H1 (cell line): ENCODE data around the gene POU2F1. TPM values are rescaled to one million over a fixed set of nuclear protein-coding genes. Genes with fewer than 3 reads are reported as not detected.

ENCODE experiments used
- CTCF ChIA-PET: fragments of 300-600 bp; sonication (Branson Sonifier 250); formaldehyde crosslinking; loops from one replicate; lab custom pipeline; 2021; ENCODE audit not compliant: partially characterized antibody; lab: Charles Lee
- POLR2A ChIA-PET: fragments of 300-600 bp; sonication (Branson Sonifier 250); formaldehyde crosslinking; loops from one replicate; lab custom pipeline; 2021; ENCODE audit warnings: inconsistent platforms; ENCODE audit not compliant: partially characterized antibody; lab: Charles Lee
- DNase-seq, 2 experiments: peaks; one replicate each; pipeline versions ENCODE4 v3.0.0 to v3.0.0-alpha.2; 2010 to 2022; ENCODE audit warnings: low spot score in 2 of 2, low read depth in 1 of 2, mixed read lengths in 1 of 2
- FAIRE-seq: peaks from 2 replicates; lab custom pipeline; 2011; peaks lifted over from hg19 to GRCh38; lab: Jason Lieb, UNC
- H2AFZ ChIP-seq: 2 replicates; pipeline ENCODE4 v1.8.1; 2012; ENCODE audit warnings: low read length, inconsistent platforms
- H2AK5ac ChIP-seq: 2 replicates; pipeline ENCODE4 v1.6.1; 2013; ENCODE audit warnings: low read depth, low read length
- H2BK120ac ChIP-seq: replicated peaks from 2 replicates; pipeline ENCODE3; 2013; ENCODE audit warnings: low read depth, low read length, inconsistent platforms
- H2BK12ac ChIP-seq: 2 replicates; pipeline ENCODE4 v1.6.1; 2013; ENCODE audit warnings: low read depth, low read length
- H2BK15ac ChIP-seq: 2 replicates; pipeline ENCODE4 v1.6.1; 2013; ENCODE audit warnings: low read length
- H2BK20ac ChIP-seq: 2 replicates; pipeline ENCODE4 v1.6.1; 2013; ENCODE audit warnings: low read length
- H2BK5ac ChIP-seq: 2 replicates; pipeline ENCODE4 v1.6.1; 2013; ENCODE audit warnings: low read depth, low read length
- H3K14ac ChIP-seq: 2 replicates; pipeline ENCODE4 v1.6.1; 2013; ENCODE audit warnings: inconsistent platforms; ENCODE audit not compliant: insufficient read length
- H3K18ac ChIP-seq: 2 replicates; pipeline ENCODE4 v1.6.1; 2013; ENCODE audit warnings: low read length; ENCODE audit errors: extremely low read depth
- H3K23ac ChIP-seq: 2 replicates; pipeline ENCODE4 v1.6.1; 2013; ENCODE audit warnings: inconsistent platforms; ENCODE audit not compliant: insufficient read length
- H3K23me2 ChIP-seq: 2 replicates; pipeline ENCODE4 v1.6.1; 2013; ENCODE audit warnings: low read depth, low read length
- H3K27ac ChIP-seq: 2 replicates; pipeline ENCODE4 v1.6.1; 2011; ENCODE audit warnings: low read depth, low read length, inconsistent platforms
- H3K27me3 ChIP-seq, 4 experiments: replicated peaks in 1 of 4; 1 replicate in 1 of 4; 2 replicates in 3 of 4; pipeline versions ENCODE4 v1.6.1 to v1.8.1; 2011 to 2013; ENCODE audit warnings: low read length in 3 of 4, mild to moderate bottlenecking in 3 of 4, inconsistent platforms in 2 of 4, mixed read lengths in 2 of 4, moderate library complexity in 1 of 4; ENCODE audit not compliant: control insufficient read depth in 3 of 4, insufficient read depth in 3 of 4; ENCODE audit errors: extremely low read depth in 1 of 4
- H3K36me3 ChIP-seq, 4 experiments: 2 replicates each; pipeline versions ENCODE4 v1.6.1 to v1.8.1; 2011 to 2013; ENCODE audit warnings: mild to moderate bottlenecking in 4 of 4, low read length in 3 of 4, moderate library complexity in 2 of 4, control low read depth in 1 of 4, inconsistent platforms in 1 of 4; ENCODE audit not compliant: insufficient read depth in 4 of 4, control insufficient read depth in 2 of 4
- H3K4ac ChIP-seq: replicated peaks from 2 replicates; pipeline ENCODE3; 2013; ENCODE audit warnings: low read length, low read depth, mixed read lengths, inconsistent platforms; ENCODE audit not compliant: insufficient read length
- H3K4me1 ChIP-seq, 4 experiments: replicated peaks in 1 of 4; 1 replicate in 1 of 4; 2 replicates in 3 of 4; pipeline versions ENCODE4 v1.6.1 to v1.8.1; 2011 to 2013; ENCODE audit warnings: low read length in 3 of 4, inconsistent platforms in 2 of 4, mixed read lengths in 1 of 4; ENCODE audit not compliant: insufficient read depth in 4 of 4, control insufficient read depth in 3 of 4
- H3K4me2 ChIP-seq, 2 experiments: 2 replicates each; pipeline versions ENCODE4 v1.6.1 to v1.8.1; 2011 to 2013; ENCODE audit warnings: low read depth in 2 of 2, low read length in 2 of 2, control low read depth in 1 of 2, inconsistent platforms in 1 of 2, mild to moderate bottlenecking in 1 of 2; ENCODE audit not compliant: insufficient read depth in 1 of 2
- H3K4me3 ChIP-seq, 4 experiments: fragments of 200-600, 300-600 bp in 1 of 4; sonication (generic), shearing (Covaris generic), sonication (Bioruptor Twin) in 1 of 4; 2 replicates each; pipeline versions ENCODE4 v1.5.1 to v1.8.1; 2011 to 2016; ENCODE audit warnings: low read length in 4 of 4, low read depth in 3 of 4, control low read depth in 2 of 4, inconsistent platforms in 2 of 4, mild to moderate bottlenecking in 2 of 4, mixed read lengths in 1 of 4, moderate library complexity in 1 of 4; ENCODE audit not compliant: insufficient read depth in 2 of 4; ENCODE audit errors: extremely low read depth in 1 of 4
- H3K56ac ChIP-seq: replicated peaks from 2 replicates; pipeline ENCODE3; 2013; ENCODE audit warnings: low read depth, mild to moderate bottlenecking, mixed read lengths, low read length, inconsistent platforms; ENCODE audit not compliant: insufficient read length
- H3K79me1 ChIP-seq: 2 replicates; pipeline ENCODE4 v1.6.1; 2013; ENCODE audit warnings: low read depth, low read length, control low read depth
- H3K79me2 ChIP-seq, 2 experiments: 2 replicates each; pipeline versions ENCODE4 v1.6.1 to v1.8.1; 2012 to 2013; ENCODE audit warnings: low read length in 2 of 2, mild to moderate bottlenecking in 2 of 2, inconsistent platforms in 1 of 2; ENCODE audit not compliant: insufficient read depth in 2 of 2, control insufficient read depth in 1 of 2
- H3K9ac ChIP-seq, 4 experiments: replicated peaks in 1 of 4; 1 replicate in 1 of 4; 2 replicates in 3 of 4; pipeline versions ENCODE4 v1.6.1 to v1.8.1; 2011 to 2013; ENCODE audit warnings: low read depth in 3 of 4, low read length in 3 of 4, control low read depth in 2 of 4, mild to moderate bottlenecking in 2 of 4, moderate library complexity in 2 of 4, inconsistent platforms in 1 of 4; ENCODE audit errors: extremely low read depth in 1 of 4
- H3K9me3 ChIP-seq, 2 experiments: 2 replicates each; pipeline versions ENCODE4 v1.6.1 to v1.8.1; 2012 to 2013; ENCODE audit warnings: mild to moderate bottlenecking in 2 of 2, moderate library complexity in 2 of 2, control low read depth in 1 of 2, inconsistent platforms in 1 of 2, low read depth in 1 of 2, low read length in 1 of 2, mixed read lengths in 1 of 2; ENCODE audit not compliant: insufficient read depth in 2 of 2
- H4K20me1 ChIP-seq, 2 experiments: replicated peaks in 1 of 2; 2 replicates each; pipeline versions ENCODE3 to v1.8.1; 2011 to 2013; ENCODE audit warnings: inconsistent platforms in 2 of 2, low read length in 2 of 2, mild to moderate bottlenecking in 1 of 2; ENCODE audit not compliant: insufficient read depth in 2 of 2, control insufficient read depth in 1 of 2
- H4K5ac ChIP-seq: 2 replicates; pipeline ENCODE4 v1.6.1; 2013; ENCODE audit warnings: low read length, low read depth, mixed read lengths, inconsistent platforms; ENCODE audit not compliant: insufficient read length
- H4K8ac ChIP-seq: 2 replicates; pipeline ENCODE4 v1.8.0; 2013; ENCODE audit warnings: mild to moderate bottlenecking, moderate library complexity, low read length, inconsistent platforms; ENCODE audit not compliant: insufficient read depth; ENCODE audit errors: extremely low read depth
- H4K91ac ChIP-seq: replicated peaks from 2 replicates; pipeline ENCODE3; 2013; ENCODE audit warnings: low read length, mixed read lengths, inconsistent platforms; ENCODE audit not compliant: insufficient read length
- GABPA ChIP-seq: IDR thresholded peaks from 2 replicates; pipeline ENCODE4 v1.6.1; 2011; ENCODE audit warnings: mild to moderate bottlenecking, low read length, moderate library complexity, borderline replicate concordance; ENCODE audit not compliant: insufficient read depth
- RAD21 ChIP-seq, 2 experiments: IDR thresholded peaks in 1 of 2; conservative IDR thresholded peaks in 1 of 2; 2 replicates each; pipeline ENCODE4 v1.6.1; 2011; ENCODE audit warnings: low read depth in 2 of 2, low read length in 2 of 2, improper control_type of control experiment in 1 of 2, inconsistent platforms in 1 of 2, mild to moderate bottlenecking in 1 of 2, moderate library complexity in 1 of 2
- RNF2 ChIP-seq: fragments of 200-900, 300-1000 bp; sonication (generic); IDR thresholded peaks from 2 replicates; pipeline ENCODE4 v1.7.1; 2016; ENCODE audit warnings: borderline replicate concordance, low read depth, mild to moderate bottlenecking, antibody characterized with exemption, low read length; ENCODE audit not compliant: poor library complexity, severe bottlenecking; ENCODE audit errors: missing control alignments
- SAP30 ChIP-seq: fragments of 300-600 bp; sonication (generic); IDR thresholded peaks from 2 replicates; pipeline ENCODE4 v1.7.1; 2012; ENCODE audit warnings: low read length, moderate library complexity, mild to moderate bottlenecking, inconsistent platforms; ENCODE audit not compliant: insufficient read depth, insufficient replicate concordance
- ZNF274 ChIP-seq: IDR thresholded peaks from 2 replicates; pipeline ENCODE4 v1.7.0; 2012; ENCODE audit warnings: low read length, borderline replicate concordance; ENCODE audit errors: extremely low read depth
- WGBS, 2 experiments: shearing (Covaris generic) in 1 of 2; methylation state at CpG; one replicate each; pipeline versions ENCODE4 v1.1.6 to v1.1.7; 2013 to 2015; ENCODE audit warnings: low lambda C conversion rate in 2 of 2, mixed read lengths in 2 of 2, inconsistent platforms in 1 of 2, low coverage in 1 of 2, missing lambda C conversion rate in 1 of 2; ENCODE audit not compliant: insufficient replicate concordance in 2 of 2, insufficient coverage in 1 of 2, insufficient read length in 1 of 2; ENCODE audit errors: extremely low coverage in 1 of 2, missing lambda C conversion rate in 1 of 2; 5-methylcytosine and 5-hydroxymethylcytosine counted together
- polyA plus RNA-seq, 7 experiments: library from polyadenylated mRNA; depleted of rRNA in 3 of 7; stranded (reverse) in 5 of 7; unstranded in 2 of 7; fragments of >200 nt in 5 of 7; fragments of 200-250 nt in 2 of 7; gene quantifications; 1 replicate in 5 of 7; 2 replicates in 1 of 7; 4 replicates in 1 of 7; pipeline versions ENCODE4 v1.2.1 to v1.2.3, GENCODE V29; 2011 to 2013; ENCODE audit warnings: missing spikeins in 2 of 7, mixed read lengths in 2 of 7
- total RNA-seq: library from RNA; stranded (reverse); fragmentation: NEBNext Ultra II Directional; extraction: Animal tissue kit (Norgen Biotek cat#: 25700); gene quantifications from 2 replicates; pipeline ENCODE4 v1.2.1, GENCODE V29; 2021
- TF ChIP-seq, protein P1 (sequence below): IDR thresholded peaks from 2 replicates; pipeline ENCODE4 v1.6.1; 2012; ENCODE audit warnings: inconsistent platforms
- TF ChIP-seq, protein P2 (sequence below), 3 experiments: IDR thresholded peaks; 1 replicate in 2 of 3; 2 replicates in 1 of 3; pipeline versions ENCODE4 v1.5.1 to v1.6.1; 2011; ENCODE audit warnings: low read length in 3 of 3, mild to moderate bottlenecking in 3 of 3, inconsistent platforms in 2 of 3, low read depth in 1 of 3, moderate library complexity in 1 of 3; ENCODE audit not compliant: insufficient read depth in 1 of 3; ENCODE audit errors: control extremely low read depth in 1 of 3

The POU2F1 gene
- total and polyA plus RNA-seq, 2 of the 8 experiments (the other 6 are each of a cell fraction or from before 2014, with no cell fraction given): 37.0 to 57.2 TPM

DNA sequence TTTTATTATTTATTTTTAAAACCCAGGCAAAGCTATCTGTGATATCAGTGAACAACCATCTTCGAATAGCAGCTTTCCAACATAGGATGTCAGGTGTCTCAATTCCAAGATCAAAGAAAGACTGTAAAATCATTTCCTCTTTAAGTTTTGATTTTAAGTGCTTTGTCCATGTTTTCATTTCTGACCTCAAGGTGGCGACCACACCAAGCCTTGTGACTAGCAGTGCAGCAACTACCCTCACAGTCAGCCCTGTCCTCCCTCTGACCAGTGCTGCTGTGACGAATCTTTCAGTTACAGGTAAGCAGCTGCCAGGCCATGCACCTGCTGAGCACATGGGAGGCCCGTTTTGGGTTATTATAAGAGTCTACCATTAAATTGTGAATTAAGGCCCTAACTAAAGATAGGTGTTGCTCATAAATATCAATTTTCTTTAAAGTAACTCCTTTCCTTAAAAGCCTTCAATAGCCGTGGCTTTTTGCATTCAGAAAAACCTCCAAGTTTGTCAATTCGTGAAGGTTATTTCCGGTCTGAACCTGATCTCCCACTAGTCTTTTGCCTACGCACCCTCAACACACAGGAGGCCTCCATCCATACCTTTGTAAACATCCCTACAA lies 180.7 kb downstream of the POU2F1 start:
- POLR2A ChIA-PET: interaction anchor here (0.5 to 0.7 kb wide), 2 partner anchors 9 to 480 kb away, joined by 3 read pairs; no protein-coding TSS in a partner anchor
- Histone ChIP-seq H2AK5ac (no peak overlapping the region), H3K4me2 (no peak overlapping the region), H3K23me2 (no peaks in the 10 kb centered on the region), H3K56ac (no peak overlapping the region), H4K8ac (no peak overlapping the region), H2BK5ac (no peak overlapping the region), H3K36me3 (peaks cover 9 to 48% (median 16%) of the 10 kb centered on the region in 4 experiments; a peak in 7 of 8 replicates), H3K18ac (no peak overlapping the region), H3K4me1 (no peaks in the 10 kb centered on the region), H2BK12ac (no peak overlapping the region), H3K14ac (no peak overlapping the region), H2BK20ac (no peak overlapping the region), H3K9ac (no peak overlapping the region), H3K27me3 (no peaks in the 10 kb centered on the region), H2BK120ac (no peak overlapping the region), H2BK15ac (no peak overlapping the region), H4K20me1 (peaks cover 1 to 3% of the 10 kb centered on the region in 2 experiments), H2AFZ (no peak overlapping the region), H4K5ac (no peak overlapping the region), H3K27ac (no peak overlapping the region), H3K9me3 (no peaks in the 10 kb centered on the region), H3K79me2 (no peaks in the 10 kb centered on the region), H3K23ac (no peak overlapping the region), H4K91ac (no peak overlapping the region), H3K4ac (no peak overlapping the region), H3K79me1 (no peaks in the 10 kb centered on the region), H3K4me3 (no peak overlapping the region)
- DNase-seq (no peak), FAIRE-seq (peak; percentile 92)
- TF ChIP-seq, protein P1, sequence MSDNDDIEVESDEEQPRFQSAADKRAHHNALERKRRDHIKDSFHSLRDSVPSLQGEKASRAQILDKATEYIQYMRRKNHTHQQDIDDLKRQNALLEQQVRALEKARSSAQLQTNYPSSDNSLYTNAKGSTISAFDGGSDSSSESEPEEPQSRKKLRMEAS: peak; percentile 47
- no peak for TF ChIP-seq RNF2
- TF ChIP-seq RAD21 (IDR thresholded peaks at IDR 0.05 in 1 of 2, conservative IDR thresholded peaks at IDR 0.05 in 1 of 2; ENCODE audit: low read depth in 2 of 2, low read length in 2 of 2): peak; percentile 81 to 84
- no peak for TF ChIP-seq SAP30
- TF ChIP-seq GABPA: no peak
- TF ChIP-seq ZNF274: no peak
- TF ChIP-seq, protein P2, sequence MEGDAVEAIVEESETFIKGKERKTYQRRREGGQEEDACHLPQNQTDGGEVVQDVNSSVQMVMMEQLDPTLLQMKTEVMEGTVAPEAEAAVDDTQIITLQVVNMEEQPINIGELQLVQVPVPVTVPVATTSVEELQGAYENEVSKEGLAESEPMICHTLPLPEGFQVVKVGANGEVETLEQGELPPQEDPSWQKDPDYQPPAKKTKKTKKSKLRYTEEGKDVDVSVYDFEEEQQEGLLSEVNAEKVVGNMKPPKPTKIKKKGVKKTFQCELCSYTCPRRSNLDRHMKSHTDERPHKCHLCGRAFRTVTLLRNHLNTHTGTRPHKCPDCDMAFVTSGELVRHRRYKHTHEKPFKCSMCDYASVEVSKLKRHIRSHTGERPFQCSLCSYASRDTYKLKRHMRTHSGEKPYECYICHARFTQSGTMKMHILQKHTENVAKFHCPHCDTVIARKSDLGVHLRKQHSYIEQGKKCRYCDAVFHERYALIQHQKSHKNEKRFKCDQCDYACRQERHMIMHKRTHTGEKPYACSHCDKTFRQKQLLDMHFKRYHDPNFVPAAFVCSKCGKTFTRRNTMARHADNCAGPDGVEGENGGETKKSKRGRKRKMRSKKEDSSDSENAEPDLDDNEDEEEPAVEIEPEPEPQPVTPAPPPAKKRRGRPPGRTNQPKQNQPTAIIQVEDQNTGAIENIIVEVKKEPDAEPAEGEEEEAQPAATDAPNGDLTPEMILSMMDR (IDR thresholded peaks at IDR 0.05; ENCODE audit: control extremely low read depth in 1 of 3, insufficient read depth in 1 of 3, low read depth in 1 of 3, low read length in 3 of 3): peak; percentile 65 to 75 (median 68)
- 73% methylated on average over 8 of the region's 8 CpGs; no CpG with 5 or more reads in 1 of the 2 experiments for WGBS, 2 experiments
- CTCF ChIA-PET: interaction anchor here (0.6 to 5.9 kb wide), 30 partner anchors 9 to 308 kb away, joined by 3 to 47 read pairs (median 4); no protein-coding TSS in a partner anchor
